H1 (cell line): ENCODE measurements around the gene SHANK1. TPM values are rescaled to one million over a fixed set of nuclear protein-coding genes. Genes with fewer than 3 reads are reported as not detected.

Source experiments
- CBX8 ChIP-seq: fragments of 300-800, 300-1000 bp; sonication (generic); IDR thresholded peaks from 2 replicates; pipeline ENCODE4 v1.7.1; 2016; ENCODE audit warnings: low read depth, low read length, borderline replicate concordance
- CREB1 ChIP-seq: IDR thresholded peaks from 2 replicates; pipeline ENCODE4 v1.6.1; 2012; ENCODE audit warnings: inconsistent platforms
- EGR1 ChIP-seq: IDR thresholded peaks from 2 replicates; pipeline ENCODE4 v1.6.1; 2011; ENCODE audit warnings: low read depth, low read length, borderline replicate concordance
- FOSL1 ChIP-seq: IDR thresholded peaks from 2 replicates; pipeline ENCODE4 v1.6.1; 2011; ENCODE audit warnings: mild to moderate bottlenecking, low read depth, low read length, moderate library complexity; ENCODE audit not compliant: insufficient read depth
- HDAC2 ChIP-seq, 2 experiments: fragments of 300-600 bp in 1 of 2; sonication (generic) in 1 of 2; IDR thresholded peaks; 2 replicates each; pipeline ENCODE4 v1.6.1; 2011 to 2012; ENCODE audit warnings: low read depth in 2 of 2, low read length in 2 of 2, mild to moderate bottlenecking in 2 of 2, moderate library complexity in 2 of 2, borderline replicate concordance in 1 of 2, inconsistent platforms in 1 of 2
- HDAC6 ChIP-seq: IDR thresholded peaks from one replicate; pipeline ENCODE4 v1.7.1; 2012; ENCODE audit warnings: low read depth, mild to moderate bottlenecking, inconsistent platforms, low read length, moderate library complexity
- JUN ChIP-seq: IDR thresholded peaks from 2 replicates; pipeline ENCODE4 v1.6.1; 2011; ENCODE audit warnings: low read depth, mild to moderate bottlenecking, improper control_type of control experiment, low read length
- JUND ChIP-seq: IDR thresholded peaks from 2 replicates; pipeline ENCODE4 v1.6.1; 2011; ENCODE audit warnings: mild to moderate bottlenecking, improper control_type of control experiment, low read length
- KDM1A ChIP-seq: fragments of 200-600, 300-600 bp; sonication (generic); IDR thresholded peaks from 2 replicates; pipeline ENCODE4 v1.7.1; 2016; ENCODE audit warnings: mild to moderate bottlenecking, low read length, borderline replicate concordance
- NANOG ChIP-seq: IDR thresholded peaks from 2 replicates; pipeline ENCODE4 v1.6.1; 2011; ENCODE audit warnings: low read length, low read depth, mild to moderate bottlenecking, inconsistent platforms; ENCODE audit not compliant: insufficient read depth, poor library complexity, severe bottlenecking
- PHF8 ChIP-seq: fragments of 200-600 bp; sonication (generic); conservative IDR thresholded peaks from 2 replicates; pipeline ENCODE4 v1.7.1; 2012; ENCODE audit warnings: low read depth, mild to moderate bottlenecking, inconsistent platforms, low read length, moderate library complexity
- RNF2 ChIP-seq: fragments of 200-900, 300-1000 bp; sonication (generic); IDR thresholded peaks from 2 replicates; pipeline ENCODE4 v1.7.1; 2016; ENCODE audit warnings: borderline replicate concordance, low read depth, mild to moderate bottlenecking, antibody characterized with exemption, low read length; ENCODE audit not compliant: poor library complexity, severe bottlenecking; ENCODE audit errors: missing control alignments
- SIN3A ChIP-seq, 2 experiments: IDR thresholded peaks in 1 of 2; conservative IDR thresholded peaks in 1 of 2; 2 replicates each; pipeline ENCODE4 v1.6.1; 2011 to 2012; ENCODE audit warnings: low read length in 2 of 2, improper control_type of control experiment in 1 of 2, low read depth in 1 of 2, mild to moderate bottlenecking in 1 of 2
- SIX5 ChIP-seq: IDR thresholded peaks from 2 replicates; pipeline ENCODE4 v1.6.1; 2011; ENCODE audit warnings: mild to moderate bottlenecking, low read depth, low read length
- SUZ12 ChIP-seq: fragments of 200-600 bp; sonication (generic); IDR thresholded peaks from 2 replicates; pipeline ENCODE4 v1.6.1; 2012; ENCODE audit warnings: mild to moderate bottlenecking, inconsistent platforms, low read length, moderate library complexity, mixed read lengths
- TAF7 ChIP-seq: optimal IDR thresholded peaks from 2 replicates; pipeline ENCODE3; 2011; ENCODE audit warnings: low read depth, mild to moderate bottlenecking, inconsistent platforms, low read length, moderate library complexity, borderline replicate concordance
- TCF12 ChIP-seq: IDR thresholded peaks from 2 replicates; pipeline ENCODE4 v1.6.1; 2011; ENCODE audit warnings: low read depth, mild to moderate bottlenecking, low read length
- TEAD4 ChIP-seq: IDR thresholded peaks from 2 replicates; pipeline ENCODE4 v1.6.1; 2012; ENCODE audit warnings: low read depth, low read length, inconsistent platforms, mixed read lengths
- ZNF274 ChIP-seq: IDR thresholded peaks from 2 replicates; pipeline ENCODE4 v1.7.0; 2012; ENCODE audit warnings: low read length, borderline replicate concordance; ENCODE audit errors: extremely low read depth
- polyA plus RNA-seq, 7 experiments: library from polyadenylated mRNA; depleted of rRNA in 3 of 7; stranded (reverse) in 5 of 7; unstranded in 2 of 7; fragments of >200 nt in 5 of 7; fragments of 200-250 nt in 2 of 7; gene quantifications; 1 replicate in 5 of 7; 2 replicates in 1 of 7; 4 replicates in 1 of 7; pipeline versions ENCODE4 v1.2.1 to v1.2.3, GENCODE V29; 2011 to 2013; ENCODE audit warnings: missing spikeins in 2 of 7, mixed read lengths in 2 of 7
- total RNA-seq: library from RNA; stranded (reverse); fragmentation: NEBNext Ultra II Directional; extraction: Animal tissue kit (Norgen Biotek cat#: 25700); gene quantifications from 2 replicates; pipeline ENCODE4 v1.2.1, GENCODE V29; 2021
- TF ChIP-seq, protein P1 (sequence below), 3 experiments: IDR thresholded peaks; 1 replicate in 2 of 3; 2 replicates in 1 of 3; pipeline versions ENCODE4 v1.5.1 to v1.6.1; 2011; ENCODE audit warnings: low read length in 3 of 3, mild to moderate bottlenecking in 3 of 3, inconsistent platforms in 2 of 3, low read depth in 1 of 3, moderate library complexity in 1 of 3; ENCODE audit not compliant: insufficient read depth in 1 of 3; ENCODE audit errors: control extremely low read depth in 1 of 3

SHANK1 gene
- total and polyA plus RNA-seq, 2 of the 8 experiments (the other 6 are each of a cell fraction or from before 2014, with no cell fraction given), result 1.1 to 3.7 TPM

GRCh38 chr19:50669302-50670101 is 50.1 kb downstream of the SHANK1 start (continued):
- TF ChIP-seq SIN3A (conservative IDR thresholded peaks at IDR 0.05 in 1 of 2, IDR thresholded peaks at IDR 0.05 in 1 of 2; ENCODE audit: low read depth in 1 of 2, low read length in 2 of 2) (no peak), TAF7 (no peak), HDAC6 (no peak), RNF2 (no peak), JUND (no peak), FOSL1 (no peak), NANOG (no peak), CBX8 (no peak), TCF12 (no peak), EGR1 (no peak), KDM1A (peak; percentile 68; the same call in 1 of the 2 replicates), ZNF274 (no peak), SIX5 (no peak), HDAC2 (IDR thresholded peaks at IDR 0.05; ENCODE audit: borderline replicate concordance in 1 of 2, low read depth in 2 of 2, low read length in 2 of 2) (peak; percentile 84 to 98; a peak in 3 of 4 replicates), PHF8 (no peak), CREB1 (no peak), SUZ12 (no peak; the same call in 1 of the 2 replicates), JUN (no peak), TEAD4 (no peak)
- TF ChIP-seq, protein P1, sequence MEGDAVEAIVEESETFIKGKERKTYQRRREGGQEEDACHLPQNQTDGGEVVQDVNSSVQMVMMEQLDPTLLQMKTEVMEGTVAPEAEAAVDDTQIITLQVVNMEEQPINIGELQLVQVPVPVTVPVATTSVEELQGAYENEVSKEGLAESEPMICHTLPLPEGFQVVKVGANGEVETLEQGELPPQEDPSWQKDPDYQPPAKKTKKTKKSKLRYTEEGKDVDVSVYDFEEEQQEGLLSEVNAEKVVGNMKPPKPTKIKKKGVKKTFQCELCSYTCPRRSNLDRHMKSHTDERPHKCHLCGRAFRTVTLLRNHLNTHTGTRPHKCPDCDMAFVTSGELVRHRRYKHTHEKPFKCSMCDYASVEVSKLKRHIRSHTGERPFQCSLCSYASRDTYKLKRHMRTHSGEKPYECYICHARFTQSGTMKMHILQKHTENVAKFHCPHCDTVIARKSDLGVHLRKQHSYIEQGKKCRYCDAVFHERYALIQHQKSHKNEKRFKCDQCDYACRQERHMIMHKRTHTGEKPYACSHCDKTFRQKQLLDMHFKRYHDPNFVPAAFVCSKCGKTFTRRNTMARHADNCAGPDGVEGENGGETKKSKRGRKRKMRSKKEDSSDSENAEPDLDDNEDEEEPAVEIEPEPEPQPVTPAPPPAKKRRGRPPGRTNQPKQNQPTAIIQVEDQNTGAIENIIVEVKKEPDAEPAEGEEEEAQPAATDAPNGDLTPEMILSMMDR (IDR thresholded peaks at IDR 0.05; ENCODE audit: control extremely low read depth in 1 of 3, insufficient read depth in 1 of 3, low read depth in 1 of 3, low read length in 3 of 3), result peak; percentile 58 to 83 (median 68)
